Ectodermal cell (in vitro differentiated cells): ENCODE data around the gene HGS.

ENCODE experiments used
- H3K27ac ChIP-seq: 2 replicates; pipeline ENCODE4 v1.7.0; 2013; ENCODE audit warnings: mild to moderate bottlenecking, low read depth, low read length; ENCODE audit not compliant: insufficient read depth, poor library complexity, severe bottlenecking
- H3K27me3 ChIP-seq: 2 replicates; pipeline ENCODE4 v1.7.0; 2013; ENCODE audit warnings: mild to moderate bottlenecking, low read length; ENCODE audit not compliant: insufficient read depth, control insufficient read depth, poor library complexity, severe bottlenecking
- H3K36me3 ChIP-seq: one replicate; pipeline ENCODE4 v1.7.0; 2013; ENCODE audit warnings: low read length; ENCODE audit not compliant: control insufficient read depth, insufficient read depth
- H3K4me1 ChIP-seq: one replicate; pipeline ENCODE4 v1.7.0; 2013; ENCODE audit warnings: low read length; ENCODE audit not compliant: control insufficient read depth, insufficient read depth
- H3K4me3 ChIP-seq: 2 replicates; pipeline ENCODE4 v1.7.0; 2013; ENCODE audit warnings: low read depth, low read length, control low read depth; ENCODE audit not compliant: insufficient read depth
- H3K9me3 ChIP-seq: 2 replicates; pipeline ENCODE4 v1.7.0; 2013; ENCODE audit warnings: mild to moderate bottlenecking, low read length, moderate library complexity; ENCODE audit not compliant: control insufficient read depth
- WGBS, 2 experiments: methylation state at CpG; one replicate each; pipeline ENCODE4 v1.1.7; 2013; ENCODE audit warnings: missing lambda C conversion rate in 2 of 2; 5-methylcytosine and 5-hydroxymethylcytosine counted together

Gene HGS

GRCh38 chr17:81644976-81645952, 38.5 kb upstream of the HGS start:
- Histone ChIP-seq H3K4me3 (no peak overlapping the region), H3K27me3 (peaks cover 29% of the 10 kb centered on the region), H3K4me1 (peaks cover 4% of the 10 kb centered on the region), H3K36me3 (no peaks in the 10 kb centered on the region), H3K27ac (no peak overlapping the region), H3K9me3 (no peaks in the 10 kb centered on the region)
- WGBS, 2 experiments = 88 to 89% methylated on average over 29 of the region's 29 CpGs

- H3K4me1 ChIP-seq = peaks cover 4% of the 10 kb centered on the region
- H3K36me3 ChIP-seq = no peaks in the 10 kb centered on the region
- peaks cover 29% of the 10 kb centered on the region for H3K27me3 ChIP-seq
- no peaks in the 10 kb centered on the region for H3K9me3 ChIP-seq
- WGBS, 2 experiments = 83 to 87% methylated on average over 12 of the region's 12 CpGs
- no peak overlapping the region for H3K27ac ChIP-seq
- no peak overlapping the region for H3K4me3 ChIP-seq
Observed at GRCh38 chr17:81646869-81647600, 36.8 kb upstream of the HGS start.

GRCh38 chr17:81647640-81648012, 36.2 kb upstream of the HGS start:
- no peaks in the 10 kb centered on the region for H3K36me3 ChIP-seq
- 40 to 42% methylated on average over 21 of the region's 21 CpGs for WGBS, 2 experiments
- H3K27me3 ChIP-seq = peaks cover 29% of the 10 kb centered on the region
- peak overlapping the region; percentile 22 for H3K4me3 ChIP-seq
- no peaks in the 10 kb centered on the region for H3K9me3 ChIP-seq
- H3K4me1 ChIP-seq = peaks cover 4% of the 10 kb centered on the region
- H3K27ac ChIP-seq = no peak overlapping the region

GRCh38 chr17:81648013-81648706, 35.7 kb upstream of the HGS start:
- Histone ChIP-seq H3K36me3 (no peaks in the 10 kb centered on the region), H3K4me1 (peaks cover 4% of the 10 kb centered on the region)

GRCh38 chr17:81648707-81649085, 35.1 kb upstream of the HGS start:
- peaks cover 29% of the 10 kb centered on the region for H3K27me3 ChIP-seq
- WGBS, 2 experiments = 79 to 82% methylated on average over 13 to 14 of the region's 14 CpGs

More at GRCh38 chr17:81648013-81648706, 35.7 kb upstream of the HGS start:
- peak overlapping the region; percentile 22 for H3K4me3 ChIP-seq
- peaks cover 29% of the 10 kb centered on the region for H3K27me3 ChIP-seq
- H3K27ac ChIP-seq = no peak overlapping the region
- H3K9me3 ChIP-seq = no peaks in the 10 kb centered on the region
- 5% methylated on average over 77 to 78 of the region's 78 CpGs for WGBS, 2 experiments

GRCh38 chr17:81650951-81651350, 32.9 kb upstream of the HGS start:
- Histone ChIP-seq H3K9me3 (no peaks in the 10 kb centered on the region), H3K4me3 (no peak overlapping the region), H3K36me3 (no peaks in the 10 kb centered on the region), H3K4me1 (peaks cover 4% of the 10 kb centered on the region), H3K27ac (no peak overlapping the region), H3K27me3 (peaks cover 29% of the 10 kb centered on the region)
- WGBS, 2 experiments = 89 to 92% methylated on average over 9 of the region's 9 CpGs

More at GRCh38 chr17:81648707-81649085, 35.1 kb upstream of the HGS start:
- H3K36me3 ChIP-seq = no peaks in the 10 kb centered on the region
- H3K4me1 ChIP-seq = peaks cover 4% of the 10 kb centered on the region
- H3K4me3 ChIP-seq = no peak overlapping the region
- H3K9me3 ChIP-seq = no peaks in the 10 kb centered on the region
- H3K27ac ChIP-seq = no peak overlapping the region

- Histone ChIP-seq H3K4me1 (peaks cover 4% of the 10 kb centered on the region), H3K36me3 (no peaks in the 10 kb centered on the region), H3K27me3 (peaks cover 27% of the 10 kb centered on the region), H3K27ac (no peak overlapping the region), H3K4me3 (no peak overlapping the region), H3K9me3 (no peaks in the 10 kb centered on the region)
- WGBS, 2 experiments = 92 to 94% methylated on average over 10 of the region's 10 CpGs
Observed at GRCh38 chr17:81651692-81652091, 32.1 kb upstream of the HGS start.

GRCh38 chr17:81652906-81653771, 30.7 kb upstream of the HGS start:
- H3K27ac ChIP-seq = no peak overlapping the region
- WGBS, 2 experiments = 43 to 46% methylated on average over 27 of the region's 27 CpGs
- peaks cover 4% of the 10 kb centered on the region for H3K4me1 ChIP-seq
- no peak overlapping the region for H3K4me3 ChIP-seq
- H3K27me3 ChIP-seq = peaks cover 13% of the 10 kb centered on the region
- no peaks in the 10 kb centered on the region for H3K36me3 ChIP-seq
- H3K9me3 ChIP-seq = no peaks in the 10 kb centered on the region

GRCh38 chr17:81655378-81656117, 28.3 kb upstream of the HGS start:
- Histone ChIP-seq H3K27ac (no peak overlapping the region), H3K9me3 (no peaks in the 10 kb centered on the region), H3K4me1 (no peaks in the 10 kb centered on the region), H3K27me3 (no peaks in the 10 kb centered on the region), H3K36me3 (no peaks in the 10 kb centered on the region), H3K4me3 (no peak overlapping the region)
- 91% methylated on average over 18 of the region's 18 CpGs for WGBS, 2 experiments
